ENCODE data around the gene SOHLH1. TPM values are rescaled to one million over a fixed set of nuclear protein-coding genes. Genes with fewer than 3 reads are reported as not detected.
A peak's percentile ranks its signal among the peaks of the same experiment; 100 is the strongest.

The SOHLH1 gene
- total RNA-seq (2021): not detected in 2 replicates
- not detected for Bru-seq, nascent RNA
- BruChase-seq, experiment 1, labeled RNA remaining after a 2-hour chase: percentile 11 among the genes with signal in this experiment
- BruChase-seq, experiment 2, labeled RNA remaining after a 6-hour chase: not detected
- long read RNA-seq: 0 reads

GRCh38 chr9:135699440-135699839, at the start of gene SOHLH1:
TSS of gene SOHLH1 (minus strand) at chr9:135699481. CDS start at chr9:135699467, 14 bp downstream.
- CTCF ChIA-PET: no interaction called here
- POLR2A ChIA-PET (ENCODE audit: low non-redundant PET): no interaction called here
- intact Hi-C loops (cut with micrococcal nuclease; ENCODE audit: unreplicated experiment): no loop called here
- no peak for TF ChIP-seq EZH2 (IDR thresholded peaks at IDR 0.05; ENCODE audit: borderline replicate concordance, low read depth, low read length, poor library complexity, severe bottlenecking)
- TF ChIP-seq CTCF (conservative IDR thresholded peaks at IDR 0.05; ENCODE audit: low read depth, low read length): no peak
- BruUV-seq (replicated peaks): no TSS peak
- Histone ChIP-seq H3K36me3 (ENCODE audit: insufficient read depth, low read length, poor library complexity, severe bottlenecking) (no peaks in the 10 kb centered on the region), H3K27ac (ENCODE audit: low read depth, low read length, poor library complexity, severe bottlenecking) (no peak within 1 kb of the TSS), H3K4me3 (ENCODE audit: low read depth, low read length, poor library complexity, severe bottlenecking) (no peak within 1 kb of the TSS), H3K4me1 (ENCODE audit: insufficient read depth, low read length, poor library complexity, severe bottlenecking) (peaks cover 5% of the 10 kb centered on the region), H3K9me3 (ENCODE audit: low read depth, low read length, poor library complexity, severe bottlenecking) (no peaks in the 10 kb centered on the region), H3K27me3 (replicated peaks; ENCODE audit: insufficient read depth, low read depth, low read length, poor library complexity) (no peaks in the 10 kb centered on the region)
- DNase-seq (ENCODE audit: low spot score): no peak

- CTCF ChIA-PET: no interaction called here
- no peak for TF ChIP-seq EZH2 (IDR thresholded peaks at IDR 0.05; ENCODE audit: borderline replicate concordance, low read depth, low read length, poor library complexity, severe bottlenecking)
- TF ChIP-seq CTCF (conservative IDR thresholded peaks at IDR 0.05; ENCODE audit: low read depth, low read length): no peak
- H3K27me3 ChIP-seq (replicated peaks; ENCODE audit: insufficient read depth, low read depth, low read length, poor library complexity): no peaks in the 10 kb centered on the region
- no peak for DNase-seq (ENCODE audit: low spot score)
- BruUV-seq (replicated peaks): no TSS peak
- POLR2A ChIA-PET (ENCODE audit: low non-redundant PET): no interaction called here
- no peaks in the 10 kb centered on the region for H3K4me1 ChIP-seq (ENCODE audit: insufficient read depth, low read length, poor library complexity, severe bottlenecking)
- H3K4me3 ChIP-seq (ENCODE audit: low read depth, low read length, poor library complexity, severe bottlenecking): no peak overlapping the region
- intact Hi-C loops (cut with micrococcal nuclease; ENCODE audit: unreplicated experiment): no loop called here
- no peaks in the 10 kb centered on the region for H3K36me3 ChIP-seq (ENCODE audit: insufficient read depth, low read length, poor library complexity, severe bottlenecking)
- H3K27ac ChIP-seq (ENCODE audit: low read depth, low read length, poor library complexity, severe bottlenecking): no peak overlapping the region
- no peaks in the 10 kb centered on the region for H3K9me3 ChIP-seq (ENCODE audit: low read depth, low read length, poor library complexity, severe bottlenecking)
Observed at GRCh38 chr9:135748676-135749075, 49.4 kb upstream of the SOHLH1 start.

- Histone ChIP-seq H3K4me1 (ENCODE audit: insufficient read depth, low read length, poor library complexity, severe bottlenecking) (no peaks in the 10 kb centered on the region), H3K27me3 (replicated peaks; ENCODE audit: insufficient read depth, low read depth, low read length, poor library complexity) (no peaks in the 10 kb centered on the region), H3K36me3 (ENCODE audit: insufficient read depth, low read length, poor library complexity, severe bottlenecking) (no peaks in the 10 kb centered on the region), H3K27ac (ENCODE audit: low read depth, low read length, poor library complexity, severe bottlenecking) (no peak overlapping the region), H3K4me3 (ENCODE audit: low read depth, low read length, poor library complexity, severe bottlenecking) (no peak overlapping the region), H3K9me3 (ENCODE audit: low read depth, low read length, poor library complexity, severe bottlenecking) (no peaks in the 10 kb centered on the region)
- ChIA-PET CTCF (no interaction called here), POLR2A (ENCODE audit: low non-redundant PET) (no interaction called here)
- DNase-seq (ENCODE audit: low spot score): no peak
- TF ChIP-seq EZH2 (IDR thresholded peaks at IDR 0.05; ENCODE audit: borderline replicate concordance, low read depth, low read length, poor library complexity, severe bottlenecking) (no peak), CTCF (conservative IDR thresholded peaks at IDR 0.05; ENCODE audit: low read depth, low read length) (no peak)
- intact Hi-C loops (cut with micrococcal nuclease; ENCODE audit: unreplicated experiment): no loop called here
- no TSS peak for BruUV-seq (replicated peaks)
Observed at GRCh38 chr9:135747311-135747710, 48.0 kb upstream of the SOHLH1 start.

All from A673 (cell line).